Activated CD8-positive, alpha-beta memory T cell treated with anti-CD3 and anti-CD28 coated beads, Interleukin-2, amount 50 U/mL, for 1 hour (primary cell): ENCODE measurements around the gene SPATA20.

ENCODE experiments used
- DNase-seq: peaks from one replicate; pipeline ENCODE4 v3.0.0-alpha.2; 2020; ENCODE audit errors: extremely low read depth

SPATA20 gene

DNA sequence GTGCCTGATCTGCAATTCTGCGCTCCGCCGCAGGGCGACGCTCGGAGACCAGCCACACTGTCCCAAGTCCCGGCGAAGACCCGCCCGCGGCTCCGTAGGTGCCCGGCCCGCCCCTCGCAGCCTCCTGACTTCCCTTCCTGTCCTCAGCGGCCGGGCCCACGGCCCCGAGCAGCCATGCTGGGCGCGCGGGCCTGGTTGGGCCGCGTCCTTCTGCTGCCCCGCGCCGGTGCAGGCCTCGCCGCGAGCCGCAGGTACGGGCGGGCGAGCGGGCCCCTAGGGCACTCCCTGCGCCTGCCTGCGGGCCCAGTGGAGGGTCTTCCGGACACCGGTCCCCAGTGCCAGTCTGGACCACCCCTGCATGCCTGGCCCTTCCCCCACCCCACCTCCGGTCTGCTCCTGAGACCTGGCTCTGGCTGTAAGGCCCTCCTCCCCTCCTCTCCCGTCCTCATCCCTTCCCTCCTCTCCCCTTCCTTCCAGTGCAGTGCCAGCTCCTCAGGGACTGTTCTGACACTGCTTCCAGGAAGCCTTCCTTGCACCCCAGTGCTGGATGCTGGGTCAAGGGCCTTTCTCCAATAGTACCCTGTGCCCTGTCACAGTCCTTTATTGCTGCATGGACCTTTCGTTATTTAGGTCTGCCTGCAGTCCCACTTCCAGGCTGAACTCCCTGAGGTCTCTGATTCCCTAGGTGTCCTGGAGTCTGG lies at the start of gene SPATA20:
SPATA20 (plus strand) TSS at position 140 of the 701 bp plus-strand sequence; CDS start at position 175, 35 bp downstream.
- DNase-seq, result peak; percentile 44

DNA sequence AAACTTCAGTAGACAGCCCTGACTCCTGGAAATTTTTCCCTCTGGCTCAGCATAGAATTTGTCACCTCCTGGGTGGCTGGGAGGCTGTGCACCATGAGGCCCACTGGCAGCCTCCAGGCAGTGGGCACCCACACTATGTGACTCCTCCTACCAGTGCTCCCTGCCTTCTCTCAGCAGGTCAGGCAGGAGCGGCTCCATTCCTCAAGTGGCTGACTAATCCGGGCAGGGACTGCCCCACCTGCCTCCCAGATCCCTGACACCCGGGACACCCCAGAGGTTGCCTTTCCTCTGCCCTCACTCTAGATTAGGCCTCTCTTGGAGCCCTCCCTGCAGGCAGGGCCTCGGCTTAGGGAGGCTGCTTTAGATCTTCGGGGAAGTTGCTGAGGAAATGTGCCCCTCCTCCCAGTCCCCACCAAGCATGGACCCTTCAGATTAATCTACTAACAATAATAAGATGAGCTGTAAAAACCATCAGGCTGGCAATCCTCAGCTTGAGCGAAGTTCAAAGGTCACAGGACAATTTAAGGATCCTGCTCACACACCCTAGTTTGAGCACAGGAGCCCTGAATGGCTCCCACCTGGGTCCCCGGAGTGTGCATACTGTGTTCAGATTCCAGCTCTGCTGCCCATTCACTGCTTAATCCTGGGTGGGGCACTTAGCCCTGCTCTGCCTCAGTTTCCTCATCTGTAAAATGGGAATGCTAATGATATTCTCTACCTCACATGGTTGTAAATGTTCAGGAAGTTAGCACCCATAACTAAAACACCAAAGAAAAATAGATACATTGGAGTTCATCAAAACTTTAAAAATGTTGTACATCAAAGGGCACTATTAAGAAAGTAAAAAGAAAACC lies 48.7 kb upstream of the SPATA20 start:
- no peak for DNase-seq

DNA sequence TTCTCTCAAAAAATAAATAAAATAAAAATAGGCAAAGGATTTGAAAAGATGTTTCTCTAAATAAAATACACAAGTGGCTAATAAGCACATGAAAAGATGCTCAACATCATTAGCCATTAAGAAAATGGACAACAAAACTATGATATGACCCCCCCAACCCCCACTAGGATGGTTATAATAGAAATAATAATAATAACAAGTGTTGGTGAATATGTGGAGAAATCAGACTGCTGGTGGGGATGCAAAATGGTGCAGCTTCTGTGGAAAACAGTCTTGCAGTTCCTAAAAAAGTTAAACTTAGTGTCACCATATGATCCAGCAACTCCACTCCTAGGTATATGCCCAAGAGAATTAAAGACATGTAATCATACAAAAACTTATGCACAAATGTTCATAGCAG lies 47.7 kb upstream of the SPATA20 start:
- no peak for DNase-seq

DNA sequence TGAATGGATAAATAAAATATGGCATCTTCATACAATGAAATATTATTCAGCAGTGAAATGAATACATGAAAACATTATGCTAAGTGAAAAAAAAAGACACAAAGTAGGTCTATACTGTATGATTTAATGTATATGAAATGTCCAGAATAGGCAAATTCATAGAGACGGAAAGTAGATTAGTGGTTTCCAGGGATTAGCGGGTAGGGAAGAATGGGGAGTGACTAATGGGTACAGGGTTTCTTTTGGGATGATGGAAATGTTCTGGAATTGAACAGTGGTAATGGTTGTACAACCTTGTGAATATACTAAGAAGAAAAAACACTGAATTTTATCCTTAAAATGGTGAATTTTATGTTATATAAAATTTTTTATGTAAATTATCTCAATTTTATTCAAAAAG lies 47.3 kb upstream of the SPATA20 start:
- no peak for DNase-seq

DNA sequence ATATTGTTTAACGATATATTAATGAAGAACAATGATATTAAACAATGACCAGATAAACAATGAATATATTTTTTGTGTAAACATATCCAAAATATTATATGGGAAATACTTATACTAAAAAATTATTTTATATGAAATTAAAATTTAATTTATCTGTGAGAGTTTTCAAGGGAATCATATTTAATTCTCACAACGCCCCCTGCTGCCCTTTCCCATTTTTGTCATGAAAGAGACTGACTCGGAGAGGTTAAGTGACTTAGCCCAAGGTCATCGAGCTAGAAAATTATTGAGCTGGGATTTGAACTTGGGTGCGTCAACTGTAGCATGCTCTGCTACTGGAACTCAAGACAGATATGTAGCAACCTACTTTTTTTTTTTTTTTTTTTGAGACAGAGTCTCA lies 45.9 kb upstream of the SPATA20 start:
- no peak for DNase-seq

DNA sequence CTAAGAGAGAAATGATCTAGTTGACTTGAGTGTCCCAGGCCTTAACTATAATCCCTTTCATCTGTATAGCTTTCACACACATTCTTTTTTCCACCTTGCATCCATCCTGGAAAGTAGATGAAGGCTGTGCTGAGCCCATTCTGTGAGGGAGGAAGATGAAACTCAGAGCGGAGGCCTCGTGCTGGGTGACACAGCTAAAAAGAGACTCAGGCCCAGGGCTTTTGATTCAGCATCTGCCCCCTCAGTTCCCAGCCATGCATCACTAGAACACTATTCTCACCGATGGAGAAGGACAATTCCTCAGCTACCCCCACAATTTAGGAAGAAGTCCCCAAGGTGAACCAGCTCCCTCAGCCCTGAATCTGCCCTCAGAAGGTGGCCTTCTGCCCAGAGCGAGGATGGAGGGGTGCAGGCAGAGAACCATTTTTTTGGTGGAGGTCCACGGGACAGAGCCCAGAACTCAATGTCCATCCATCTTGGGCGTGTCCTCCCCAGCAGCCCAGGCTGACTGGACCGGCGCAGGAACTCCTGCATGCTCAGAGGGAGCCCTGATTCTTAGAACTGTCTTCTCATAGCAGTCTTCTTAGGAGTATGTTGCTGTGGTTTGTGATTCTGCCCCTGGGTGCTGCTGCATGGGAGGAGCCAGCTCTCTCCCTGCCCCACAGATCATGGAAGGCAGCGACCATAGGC lies 44.5 kb upstream of the SPATA20 start:
- no peak for DNase-seq

DNA sequence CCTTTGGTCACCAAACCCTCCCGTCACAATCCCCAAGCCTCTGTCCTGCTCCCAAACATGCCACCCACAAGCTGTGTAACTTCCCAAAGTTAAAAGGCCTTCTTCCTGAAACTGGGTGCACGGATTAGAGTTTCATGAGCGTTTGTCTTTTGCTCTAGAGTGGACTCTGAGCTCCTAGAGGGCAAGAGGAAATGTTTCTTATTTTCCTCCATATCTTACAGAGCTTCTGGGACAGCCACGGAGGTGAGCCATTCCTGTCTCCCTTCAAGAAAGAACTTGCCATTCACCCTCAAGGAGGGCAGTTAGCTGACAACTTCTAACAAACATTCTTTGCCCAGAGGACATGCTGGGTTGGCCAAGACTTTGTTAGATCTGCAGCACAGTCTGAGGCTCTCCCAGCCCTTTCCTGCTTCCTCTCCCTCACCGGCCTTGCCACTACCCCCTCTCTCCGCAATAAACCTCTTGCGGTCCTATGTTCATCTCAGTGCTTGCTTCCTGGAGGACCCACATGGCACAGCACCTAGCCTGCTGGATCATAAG lies 41.3 kb upstream of the SPATA20 start:
- no peak for DNase-seq

DNA sequence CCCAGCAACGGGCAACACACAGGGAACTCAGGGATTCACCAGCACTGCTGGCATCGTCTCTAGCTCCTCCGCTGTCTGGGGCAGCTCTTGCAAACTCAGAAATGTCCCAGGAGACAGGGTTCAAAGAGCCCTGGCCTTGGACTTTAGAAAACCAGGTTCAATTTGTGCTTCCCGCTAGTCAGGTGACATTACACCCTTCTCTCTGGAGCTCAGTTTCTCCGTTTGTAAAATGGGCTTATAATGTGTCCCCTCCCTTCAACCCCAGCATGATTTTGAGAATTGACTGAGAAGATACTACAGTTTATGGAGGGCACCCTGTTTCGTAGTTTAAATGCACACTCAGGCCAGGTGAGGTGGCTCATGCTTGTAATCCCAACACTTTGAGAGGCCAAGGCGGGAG lies 40.7 kb upstream of the SPATA20 start:
- no peak for DNase-seq

DNA sequence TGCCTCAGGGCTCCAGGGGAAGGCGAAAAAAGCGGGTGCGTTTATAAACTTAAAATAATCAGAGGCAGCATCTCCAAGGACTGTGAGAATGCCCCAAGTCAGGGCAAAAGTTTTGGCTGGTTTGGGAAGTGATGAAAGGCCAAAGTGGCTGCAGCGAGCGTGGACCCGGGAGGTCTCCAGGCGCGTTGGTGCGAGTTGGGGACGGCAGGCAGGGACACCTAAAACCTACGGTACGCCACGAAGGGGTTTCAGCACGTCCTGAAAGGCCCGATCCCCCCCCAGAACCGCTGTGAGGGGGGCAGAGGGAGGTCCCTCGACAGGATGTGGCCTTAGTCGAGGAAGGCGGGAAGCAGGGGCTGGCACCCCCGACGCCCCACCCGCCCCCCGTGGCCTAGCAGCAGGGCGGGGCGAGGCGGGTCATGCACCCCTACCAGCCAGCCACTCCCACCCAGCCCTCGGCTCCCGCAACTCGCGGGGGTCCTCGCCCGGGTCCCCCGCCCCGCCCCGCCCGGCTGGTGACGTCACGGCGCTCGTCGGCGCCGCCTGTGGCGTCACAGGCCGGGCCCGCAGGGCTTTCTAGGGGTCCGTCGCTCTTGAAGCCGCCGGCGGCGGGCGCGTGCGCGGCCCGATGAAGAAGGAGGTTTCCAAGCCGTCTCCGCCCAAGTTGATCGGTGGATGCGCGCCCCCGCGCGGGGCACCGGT lies 39.0 kb upstream of the SPATA20 start, which contains the start of gene MYCBPAP:
MYCBPAP (plus strand) TSS at position 569 of the 702 bp plus-strand sequence. CDS start 236 bp downstream, outside the sequence.
- DNase-seq, result peak; percentile 14

DNA sequence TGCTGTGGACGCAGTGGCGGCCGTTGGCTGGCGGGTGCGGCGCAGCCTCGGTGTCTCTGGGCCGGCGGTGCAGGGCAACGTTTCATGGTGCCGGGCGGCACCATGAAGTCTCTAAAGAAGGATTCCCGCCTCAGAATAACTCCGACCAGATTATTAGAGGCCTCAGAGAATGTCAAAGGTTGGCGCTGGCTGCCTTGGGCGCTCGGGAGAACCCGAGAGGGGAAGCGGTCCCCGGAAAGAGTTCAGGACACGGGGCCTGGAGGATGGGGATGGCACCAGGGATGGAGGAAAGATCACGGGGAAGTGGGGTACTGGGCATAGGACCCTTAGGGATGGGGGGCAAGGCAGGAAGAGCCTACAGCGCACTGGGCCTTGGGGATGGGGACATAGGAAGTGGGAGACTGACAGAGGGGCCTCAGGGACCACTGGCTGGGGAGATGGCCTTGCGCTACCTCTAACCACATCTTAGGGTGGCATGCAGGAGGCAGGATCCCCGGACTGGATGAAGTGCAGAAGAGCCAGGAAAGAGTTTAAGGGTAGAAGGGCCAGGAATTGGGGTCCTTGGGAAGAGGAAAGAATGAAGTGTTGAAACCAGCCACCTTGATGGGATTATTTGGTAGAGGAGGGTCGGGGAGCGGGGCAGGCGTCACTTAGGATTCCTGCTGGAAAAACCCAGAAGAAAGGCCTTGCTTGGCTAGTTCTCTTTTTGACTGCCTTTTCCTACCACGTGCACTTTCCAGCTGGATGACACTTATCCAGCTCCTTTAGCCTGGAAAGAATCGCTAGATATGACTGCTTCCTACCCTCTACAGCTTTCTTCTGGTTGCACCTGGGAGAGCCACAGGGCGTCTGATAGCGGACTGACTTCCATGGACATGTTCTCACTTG lies 38.2 kb upstream of the SPATA20 start:
- no peak for DNase-seq

DNA sequence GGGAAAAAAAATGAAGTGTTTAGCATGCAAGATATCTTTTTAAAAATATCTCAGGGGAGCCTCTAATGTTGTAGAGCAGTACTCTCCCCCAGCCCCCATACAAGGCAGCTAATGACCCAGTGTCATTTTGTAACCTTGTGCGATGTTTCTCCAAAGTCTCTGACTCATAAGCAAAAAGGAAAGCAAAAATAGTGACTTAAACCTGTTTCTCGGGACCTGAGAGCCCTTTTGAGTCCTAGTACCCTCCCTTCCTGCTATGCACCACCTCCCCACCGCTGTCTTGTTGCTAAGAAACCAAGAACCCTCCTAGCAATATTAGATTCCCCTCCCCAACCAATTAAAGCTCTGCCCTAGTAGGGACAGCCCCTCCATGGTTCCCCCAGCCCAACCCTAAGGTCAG lies 35.9 kb upstream of the SPATA20 start:
- no peak for DNase-seq

DNA sequence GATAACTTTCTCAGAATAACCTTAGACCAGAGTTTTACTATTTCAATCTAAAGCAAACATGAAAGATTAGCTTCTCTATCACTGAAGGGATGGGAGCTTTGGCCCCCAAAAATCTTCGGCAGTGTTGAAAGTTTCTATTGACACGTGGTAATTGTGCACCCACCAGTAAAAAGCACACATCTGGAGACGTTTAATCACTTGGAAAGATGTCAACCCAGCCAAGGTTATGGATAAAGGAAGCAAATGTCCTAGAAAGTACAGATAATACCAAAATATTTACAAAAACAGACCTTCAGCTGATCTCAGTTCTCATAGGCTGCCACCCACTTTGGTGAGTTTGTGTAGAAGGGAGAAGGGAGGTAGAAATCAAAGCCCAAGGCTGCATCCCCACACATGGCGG lies 33.5 kb upstream of the SPATA20 start:
- no peak for DNase-seq

DNA sequence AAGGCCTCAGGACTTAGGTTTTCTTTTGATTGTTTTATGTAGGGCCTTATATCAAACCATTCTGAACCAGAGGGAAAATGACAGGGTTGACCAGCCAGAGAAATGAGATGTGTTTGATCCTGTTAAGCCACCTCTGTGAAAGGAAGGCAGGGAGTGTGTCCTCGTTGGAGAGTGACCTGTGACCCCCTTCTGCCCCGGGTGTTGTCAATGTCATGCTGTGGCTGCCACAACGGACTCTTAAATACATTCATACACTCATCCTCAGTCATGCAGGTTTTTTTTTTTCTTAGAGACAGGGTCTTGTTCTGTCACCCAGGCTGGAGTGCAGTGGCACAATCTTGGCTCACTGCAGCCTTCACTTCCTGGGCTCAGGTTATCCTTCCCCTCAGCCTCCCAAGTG lies 32.6 kb upstream of the SPATA20 start:
- no peak for DNase-seq

DNA sequence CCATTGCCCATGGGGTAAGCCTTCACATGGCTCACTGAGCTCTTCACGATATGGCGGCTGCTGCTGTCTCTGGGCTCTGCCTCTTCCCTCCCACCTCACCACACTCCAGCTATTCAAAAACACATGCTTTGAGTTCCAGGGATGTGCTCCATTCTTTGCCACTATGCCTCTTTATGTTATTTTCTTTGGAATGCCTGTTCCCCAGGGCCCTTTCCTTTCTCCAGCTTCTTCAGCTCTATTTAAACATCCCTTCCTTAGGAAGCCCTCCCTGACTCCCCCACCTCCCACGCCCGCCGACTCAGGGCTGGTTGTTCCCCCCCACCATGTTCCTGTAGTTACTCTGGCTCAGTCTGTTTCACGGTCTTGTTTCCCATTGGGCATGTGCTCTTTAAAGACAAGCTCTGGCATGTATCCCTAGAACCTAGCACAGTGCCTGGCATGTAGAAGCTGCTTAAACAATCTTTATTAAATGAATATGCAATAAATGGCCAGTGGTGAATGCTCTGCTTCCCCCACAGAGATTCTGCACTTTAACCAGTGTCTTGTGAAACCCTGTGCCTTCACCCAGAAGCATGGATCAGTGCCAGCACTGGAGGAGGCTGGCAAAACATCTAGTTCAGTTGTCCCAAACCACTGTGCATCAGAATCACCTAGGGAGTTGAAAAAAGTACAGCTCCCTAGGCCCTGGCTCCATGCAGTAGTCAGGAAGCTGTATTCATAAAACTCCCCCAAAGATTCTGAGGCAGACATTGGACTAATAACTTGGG lies 31.9 kb upstream of the SPATA20 start:
- DNase-seq, result no peak

DNA sequence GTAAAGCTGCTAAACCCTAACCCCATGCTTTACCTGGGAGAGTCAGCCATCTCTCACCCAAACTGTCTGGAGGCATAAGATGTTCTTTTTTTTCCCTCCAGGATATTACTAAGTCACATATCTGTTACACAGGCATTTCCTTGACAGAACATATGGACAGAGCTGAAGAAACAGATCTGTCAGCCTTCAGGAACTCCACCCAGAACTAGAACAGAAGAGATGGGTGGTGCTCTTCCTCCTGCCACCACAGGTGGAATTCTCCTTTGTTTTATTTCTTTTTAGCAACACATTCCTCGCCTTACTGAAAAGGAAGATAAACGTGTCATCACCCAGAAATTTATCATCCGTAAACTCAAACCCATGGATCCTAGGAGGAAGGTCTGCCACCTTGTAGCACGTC lies 30.0 kb upstream of the SPATA20 start:
- DNase-seq, result no peak

DNA sequence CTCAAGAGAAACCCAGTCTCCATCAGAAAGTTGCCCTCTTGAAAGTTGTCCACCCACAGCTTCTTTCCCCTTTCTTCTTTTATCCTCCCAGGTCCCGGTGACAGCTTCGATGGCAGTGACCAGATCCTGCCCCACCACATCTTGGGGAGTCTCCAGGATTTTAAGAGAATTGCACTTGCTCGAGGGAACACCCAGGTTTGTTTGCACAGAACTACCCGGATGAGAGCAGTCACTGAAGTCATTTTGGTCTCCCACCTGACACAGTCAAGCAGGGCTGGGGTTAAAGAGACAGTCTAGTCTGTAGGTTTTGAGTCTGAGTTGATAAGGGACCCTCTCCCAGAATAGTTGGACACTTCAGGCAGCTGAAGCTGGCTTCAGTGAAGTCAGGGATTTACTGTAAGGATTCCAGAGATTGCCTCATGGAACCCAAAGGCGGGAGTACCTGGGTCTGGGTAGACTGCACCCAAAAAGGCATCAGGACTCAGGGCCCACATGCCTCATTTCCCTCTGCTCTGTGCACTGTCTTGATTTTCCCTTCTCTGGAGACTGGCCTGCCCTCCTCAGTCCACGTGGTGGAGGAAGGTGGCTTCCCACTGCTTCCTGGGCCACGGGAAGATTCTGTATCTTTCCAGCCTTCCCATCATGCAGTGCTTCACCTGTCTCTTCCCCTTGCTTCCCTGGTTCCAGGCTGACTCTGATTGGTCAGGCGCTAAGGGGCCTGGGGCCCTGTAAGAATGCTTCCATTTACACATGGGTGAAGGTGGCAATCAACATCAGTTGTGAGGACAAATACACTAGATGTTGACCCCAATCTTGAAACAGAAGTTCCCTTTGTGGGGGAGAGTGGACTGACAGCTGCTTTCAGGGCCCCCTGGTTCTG lies 29.2 kb upstream of the SPATA20 start:
- DNase-seq, result no peak

DNA sequence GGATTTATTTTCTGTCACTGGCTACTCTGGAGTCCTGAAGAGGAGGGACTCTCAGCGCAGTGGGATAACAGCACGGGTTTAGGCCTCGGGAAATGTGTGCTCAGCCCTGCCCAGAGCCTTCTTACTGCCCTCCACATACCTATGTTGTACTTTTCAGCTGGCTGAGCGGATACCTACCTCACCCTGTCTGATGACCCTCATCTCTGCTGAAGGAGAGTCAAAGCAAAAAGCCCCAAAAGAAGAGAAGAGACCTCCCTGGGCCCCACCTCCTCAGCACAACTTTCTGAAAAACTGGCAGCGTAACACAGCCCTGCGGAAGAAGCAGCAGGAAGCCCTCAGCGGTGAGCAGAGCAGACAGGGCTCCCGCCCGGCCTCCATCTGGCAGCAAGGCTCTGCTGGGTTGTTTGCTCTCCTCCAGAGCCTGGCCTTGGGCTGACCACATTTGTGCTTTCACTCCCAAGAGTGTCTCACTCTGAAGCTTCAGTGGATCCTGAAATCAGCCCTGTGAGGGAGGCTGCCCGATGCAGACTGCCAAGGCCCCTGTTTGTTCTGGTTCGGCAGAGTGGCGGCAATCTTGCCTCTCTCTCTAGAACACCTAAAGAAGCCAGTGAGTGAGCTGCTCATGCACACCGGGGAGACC lies 28.5 kb upstream of the SPATA20 start:
- DNase-seq, result no peak

DNA sequence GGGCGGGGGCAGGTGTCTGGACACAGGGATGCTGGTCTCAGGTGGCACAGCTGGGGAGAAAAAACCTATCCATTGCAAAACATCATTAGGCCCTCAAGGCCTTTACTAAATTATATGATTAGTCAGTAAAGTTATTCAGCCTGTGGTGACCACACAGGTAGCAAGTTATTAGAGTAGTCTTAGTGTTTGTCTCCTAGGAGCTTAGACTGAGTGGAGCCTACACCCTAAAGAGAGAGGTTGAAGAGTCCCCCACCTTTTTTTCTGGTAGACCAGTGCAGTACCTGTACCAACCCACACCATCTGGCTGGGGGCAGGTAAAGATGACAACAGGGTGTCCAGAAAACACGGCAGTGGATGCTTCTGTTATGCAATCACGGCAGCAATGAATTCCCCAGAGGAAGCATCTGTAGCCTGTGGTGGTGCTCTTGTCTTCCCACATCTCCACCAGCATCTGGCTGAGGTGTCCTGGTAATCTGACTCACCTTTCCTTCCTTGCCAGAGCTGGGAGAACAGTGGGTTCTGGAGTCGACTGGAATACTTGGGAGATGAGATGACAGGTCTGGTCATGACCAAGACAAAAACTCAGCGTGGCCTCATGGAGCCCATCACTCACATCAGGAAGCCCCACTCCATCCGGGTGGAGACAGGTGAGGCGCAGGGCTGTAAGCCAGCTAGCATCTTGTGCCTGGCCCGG lies 27.7 kb upstream of the SPATA20 start:
- DNase-seq, result no peak
